ENCODE results near the gene UBASH3B. TPM values are rescaled to one million over a fixed set of nuclear protein-coding genes. Genes with fewer than 3 reads are reported as not detected.

Gene UBASH3B
- total RNA-seq, 1 donor from 2014 or later: 4.3 TPM

DNA sequence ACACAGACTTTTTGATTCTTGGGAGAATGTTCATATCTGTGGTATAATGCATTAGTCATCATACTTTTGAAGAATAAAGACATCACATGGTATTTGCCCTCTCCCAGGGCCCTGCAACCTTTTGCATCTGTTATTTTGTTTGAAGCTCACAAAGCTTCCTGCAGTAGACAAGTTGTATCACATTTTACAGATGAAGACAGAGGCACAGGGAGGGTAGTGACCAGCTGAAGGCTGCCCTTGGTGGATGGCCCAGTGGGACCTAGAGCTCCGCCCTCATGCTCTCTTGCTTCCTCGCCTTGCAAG is 66.4 kb downstream of the UBASH3B start:
- ATAC-seq (ENCODE audit: low read depth) (no peak), DNase-seq (no peak)
- CTCF ChIA-PET: interaction anchor here (1.6 kb wide), 1 partner anchor 31 kb away, joined by 3 read pairs; no protein-coding TSS in a partner anchor
- TF ChIP-seq, protein P1, sequence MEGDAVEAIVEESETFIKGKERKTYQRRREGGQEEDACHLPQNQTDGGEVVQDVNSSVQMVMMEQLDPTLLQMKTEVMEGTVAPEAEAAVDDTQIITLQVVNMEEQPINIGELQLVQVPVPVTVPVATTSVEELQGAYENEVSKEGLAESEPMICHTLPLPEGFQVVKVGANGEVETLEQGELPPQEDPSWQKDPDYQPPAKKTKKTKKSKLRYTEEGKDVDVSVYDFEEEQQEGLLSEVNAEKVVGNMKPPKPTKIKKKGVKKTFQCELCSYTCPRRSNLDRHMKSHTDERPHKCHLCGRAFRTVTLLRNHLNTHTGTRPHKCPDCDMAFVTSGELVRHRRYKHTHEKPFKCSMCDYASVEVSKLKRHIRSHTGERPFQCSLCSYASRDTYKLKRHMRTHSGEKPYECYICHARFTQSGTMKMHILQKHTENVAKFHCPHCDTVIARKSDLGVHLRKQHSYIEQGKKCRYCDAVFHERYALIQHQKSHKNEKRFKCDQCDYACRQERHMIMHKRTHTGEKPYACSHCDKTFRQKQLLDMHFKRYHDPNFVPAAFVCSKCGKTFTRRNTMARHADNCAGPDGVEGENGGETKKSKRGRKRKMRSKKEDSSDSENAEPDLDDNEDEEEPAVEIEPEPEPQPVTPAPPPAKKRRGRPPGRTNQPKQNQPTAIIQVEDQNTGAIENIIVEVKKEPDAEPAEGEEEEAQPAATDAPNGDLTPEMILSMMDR (IDR thresholded peaks at IDR 0.05): no peak
- POLR2A ChIA-PET: interaction anchor here (1.7 kb wide), 1 partner anchor 24 kb away, joined by 4 read pairs; no protein-coding TSS in a partner anchor
- Mint-ChIP-seq H3K27me3 (peaks cover 7% of the 10 kb centered on the region), H3K4me1 (peaks cover 62% of the 10 kb centered on the region), H3K36me3 (ENCODE audit: low read depth) (no peaks in the 10 kb centered on the region), H3K4me3 (no peak overlapping the region), H3K9me3 (no peaks in the 10 kb centered on the region), H3K27ac (no peak overlapping the region)
- intact Hi-C loops (cut with micrococcal nuclease): no loop called here

GRCh38 chr11:122723106-122723505 is 67.6 kb downstream of the UBASH3B start:
- ChIA-PET POLR2A (no interaction called here), CTCF (no interaction called here)
- Mint-ChIP-seq H3K27ac (no peak overlapping the region), H3K9me3 (no peaks in the 10 kb centered on the region), H3K4me1 (peaks cover 62% of the 10 kb centered on the region), H3K36me3 (ENCODE audit: low read depth) (no peaks in the 10 kb centered on the region), H3K4me3 (no peak overlapping the region), H3K27me3 (peaks cover 9% of the 10 kb centered on the region)
- ATAC-seq (ENCODE audit: low read depth) (no peak), DNase-seq (no peak)
- TF ChIP-seq, protein P1 (IDR thresholded peaks at IDR 0.05): no peak
- intact Hi-C loops (cut with micrococcal nuclease): no loop called here

GRCh38 chr11:122723576-122723975 is 68.1 kb downstream of the UBASH3B start:
- Mint-ChIP-seq H3K4me3 (no peak overlapping the region), H3K27me3 (peaks cover 9% of the 10 kb centered on the region), H3K36me3 (ENCODE audit: low read depth) (no peaks in the 10 kb centered on the region), H3K9me3 (no peaks in the 10 kb centered on the region), H3K27ac (no peak overlapping the region), H3K4me1 (peaks cover 64% of the 10 kb centered on the region)
- TF ChIP-seq, protein P1 (IDR thresholded peaks at IDR 0.05): no peak
- intact Hi-C loops (cut with micrococcal nuclease): no loop called here
- CTCF ChIA-PET: no interaction called here
- ATAC-seq (ENCODE audit: low read depth): no peak
- DNase-seq: no peak
- POLR2A ChIA-PET: no interaction called here

DNA sequence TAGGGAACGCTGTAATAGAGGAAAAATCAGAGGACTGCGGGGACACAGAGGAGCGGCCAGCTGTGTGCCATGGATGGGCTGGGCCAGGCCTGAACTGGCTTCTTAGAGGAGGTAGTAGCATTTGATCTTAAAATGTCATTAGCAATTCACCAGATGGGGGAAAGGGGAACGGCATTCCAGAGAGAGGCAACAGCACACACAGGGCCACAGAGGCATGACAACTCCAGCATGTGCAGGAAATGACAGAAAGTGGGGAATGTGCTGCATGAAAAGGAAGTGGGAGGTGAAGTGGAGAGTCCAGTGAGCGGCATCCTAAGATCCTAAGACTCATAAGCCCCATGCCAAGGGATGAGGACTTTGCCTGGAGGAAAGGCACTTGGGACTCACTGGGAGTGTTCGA is 69.0 kb downstream of the UBASH3B start:
- ATAC-seq (ENCODE audit: low read depth): no peak
- intact Hi-C loops (cut with micrococcal nuclease): no loop called here
- POLR2A ChIA-PET: no interaction called here
- CTCF ChIA-PET: no interaction called here
- H3K4me1 Mint-ChIP-seq: peaks cover 64% of the 10 kb centered on the region
- no peak overlapping the region for H3K4me3 Mint-ChIP-seq
- H3K27me3 Mint-ChIP-seq: peaks cover 9% of the 10 kb centered on the region
- no peaks in the 10 kb centered on the region for H3K9me3 Mint-ChIP-seq
- no peaks in the 10 kb centered on the region for H3K36me3 Mint-ChIP-seq (ENCODE audit: low read depth)
- TF ChIP-seq, protein P1 (IDR thresholded peaks at IDR 0.05): no peak
- no peak overlapping the region for H3K27ac Mint-ChIP-seq
- DNase-seq: no peak

- Mint-ChIP-seq H3K9me3 (no peaks in the 10 kb centered on the region), H3K36me3 (ENCODE audit: low read depth) (no peaks in the 10 kb centered on the region), H3K4me3 (no peak overlapping the region), H3K27ac (no peak overlapping the region), H3K27me3 (peaks cover 9% of the 10 kb centered on the region), H3K4me1 (peaks cover 50% of the 10 kb centered on the region)
- ChIA-PET POLR2A (interaction anchor here (1.6 to 2.0 kb wide), 3 partner anchors 10 to 30 kb away, joined by 6 to 11 read pairs (median 8); no protein-coding TSS in a partner anchor), CTCF (interaction anchor here (0.9 to 1.5 kb wide), 4 partner anchors 28 to 126 kb away, joined by 3 to 10 read pairs (median 4); no protein-coding TSS in a partner anchor)
- no peak for DNase-seq
- intact Hi-C loops (cut with micrococcal nuclease): loop anchor here (1.0 kb wide), 1 partner anchor 18 kb away; no protein-coding TSS in a partner anchor
- no peak for ATAC-seq (ENCODE audit: low read depth)
- TF ChIP-seq, protein P1 (IDR thresholded peaks at IDR 0.05): no peak
Observed at GRCh38 chr11:122726028-122726427, 70.5 kb downstream of the UBASH3B start.

Data from activated B cell treated with CpG ODN at 0.5 μM for 24 hours (primary cell).